Neural progenitor cell (in vitro differentiated cells): ENCODE data around the gene ATP1A4.

Source experiments
- CTCF ChIP-seq: fragments of 200-600 bp; sonication (generic); IDR thresholded peaks from 2 replicates; pipeline ENCODE4 v1.5.1; 2017; ENCODE audit warnings: antibody characterized with exemption, mild to moderate bottlenecking
- EZH2 ChIP-seq: fragments of 200-600 bp; sonication (generic); IDR thresholded peaks from 2 replicates; pipeline ENCODE4 v1.6.1; 2017; ENCODE audit warnings: antibody characterized with exemption, mild to moderate bottlenecking, moderate library complexity

- TF ChIP-seq CTCF (no peak), EZH2 (no peak)
These were observed 76.2 kb downstream of the ATP1A4 start for GRCh38 chr1:160227561-160227960.
